ENCODE data around the gene IL10RB. TPM values are rescaled to one million over a fixed set of nuclear protein-coding genes. Genes with fewer than 3 reads are reported as not detected.

IL10RB gene
- total and polyA plus RNA-seq, 2 of the 13 experiments (the other 11 are each of a cell fraction or from before 2014, with no cell fraction given) = 17.4 to 18.2 TPM

- TF ChIP-seq ZNF841 (CRISPR knock-in tag; IDR thresholded peaks at IDR 0.05; ENCODE audit: borderline replicate concordance) (no peak), NRL (CRISPR knock-in tag; IDR thresholded peaks at IDR 0.05; ENCODE audit: borderline replicate concordance) (no peak), CAMTA2 (CRISPR knock-in tag; IDR thresholded peaks at IDR 0.05; ENCODE audit: borderline replicate concordance) (no peak), PLRG1 (conservative IDR thresholded peaks at IDR 0.05) (no peak), ZNF207 (IDR thresholded peaks at IDR 0.05; ENCODE audit: borderline replicate concordance) (no peak), ZNF264 (CRISPR knock-in tag; IDR thresholded peaks at IDR 0.05) (no peak), ZNF761 (CRISPR knock-in tag; conservative IDR thresholded peaks at IDR 0.05) (no peak), YEATS2 (CRISPR knock-in tag; IDR thresholded peaks at IDR 0.05; ENCODE audit: borderline replicate concordance) (no peak), ATF7-NPFF (CRISPR knock-in tag; IDR thresholded peaks at IDR 0.05; ENCODE audit: low read depth) (no peak), ZNF768 (CRISPR knock-in tag; IDR thresholded peaks at IDR 0.05) (no peak), NFAT5 (CRISPR knock-in tag; IDR thresholded peaks at IDR 0.05) (no peak), SYNCRIP (IDR thresholded peaks at IDR 0.05; ENCODE audit: insufficient read depth, low read depth, low read length) (no peak), ZNF44 (CRISPR knock-in tag; IDR thresholded peaks at IDR 0.05) (no peak), PREB (CRISPR knock-in tag; IDR thresholded peaks at IDR 0.05) (no peak), ZBTB25 (CRISPR knock-in tag; IDR thresholded peaks at IDR 0.05) (0 out of 2 replicates have a peak, but pooled peaks have one; percentile 21), AKNA (CRISPR knock-in tag; IDR thresholded peaks at IDR 0.05; ENCODE audit: borderline replicate concordance) (no peak), TAF15 (IDR thresholded peaks at IDR 0.05; ENCODE audit: low read depth, low read length, poor library complexity, severe bottlenecking) (no peak)
Measured at GRCh38 chr21:33266050-33266788, at the start of gene IL10RB (continued).
